Measurements from ENCODE around the gene MYMX. TPM values are rescaled to one million over a fixed set of nuclear protein-coding genes. Genes with fewer than 3 reads are reported as not detected.

Gene MYMX
- total RNA-seq, 2 experiments from 2014 or later = not detected

DNA sequence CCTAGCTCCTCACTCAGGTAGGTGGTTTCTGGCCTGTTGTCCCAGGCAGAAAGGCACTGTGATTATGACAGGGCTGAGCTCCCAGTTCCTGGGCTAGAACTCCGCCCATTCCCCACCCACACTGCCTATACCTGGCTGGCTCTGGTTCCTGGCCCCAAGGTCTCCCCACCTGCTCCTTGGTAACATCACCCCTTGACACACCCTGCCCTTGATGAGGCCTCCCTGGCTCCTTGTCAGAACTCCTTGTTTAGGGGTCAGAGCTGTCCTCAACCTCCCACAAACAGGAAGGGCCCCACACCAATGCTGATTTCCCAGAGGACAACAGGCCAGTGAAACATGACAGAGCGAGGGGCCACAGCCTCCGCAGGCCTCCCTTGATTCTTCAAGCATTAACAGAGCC, 15.5 kb upstream of the MYMX start:
- Mint-ChIP-seq H3K27me3 (no peaks in the 10 kb centered on the region), H3K27ac (no peak overlapping the region), H3K4me3 (no peak overlapping the region), H3K9me3 (no peaks in the 10 kb centered on the region), H3K4me1 (ENCODE audit: low read depth) (no peaks in the 10 kb centered on the region), H3K36me3 (ENCODE audit: low read depth) (no peaks in the 10 kb centered on the region)
- TF ChIP-seq CTCF (IDR thresholded peaks at IDR 0.05) = no peak
- CTCF ChIA-PET = no interaction called here
- Histone ChIP-seq H3K9me3 (ENCODE audit: control insufficient read depth in 1 of 2, insufficient read depth in 1 of 2, low read length in 2 of 2) (no peaks in the 10 kb centered on the region), H3K27ac (ENCODE audit: low read depth in 1 of 2, low read length in 2 of 2) (no peak overlapping the region), H3K36me3 (ENCODE audit: insufficient read depth, low read length) (no peaks in the 10 kb centered on the region), H3K4me1 (ENCODE audit: insufficient read depth, low read length) (no peaks in the 10 kb centered on the region), H3K4me3 (ENCODE audit: low read length) (no peak overlapping the region), H3K27me3 (ENCODE audit: control insufficient read depth in 1 of 2, insufficient read depth in 2 of 2, low read length in 2 of 2) (no peaks in the 10 kb centered on the region)
- POLR2A ChIA-PET = no interaction called here
- ATAC-seq (ENCODE audit: poor library complexity) = no peak
- intact Hi-C loops (cut with DNase I, micrococcal nuclease) = no loop called here
- no peak for DNase-seq

DNA sequence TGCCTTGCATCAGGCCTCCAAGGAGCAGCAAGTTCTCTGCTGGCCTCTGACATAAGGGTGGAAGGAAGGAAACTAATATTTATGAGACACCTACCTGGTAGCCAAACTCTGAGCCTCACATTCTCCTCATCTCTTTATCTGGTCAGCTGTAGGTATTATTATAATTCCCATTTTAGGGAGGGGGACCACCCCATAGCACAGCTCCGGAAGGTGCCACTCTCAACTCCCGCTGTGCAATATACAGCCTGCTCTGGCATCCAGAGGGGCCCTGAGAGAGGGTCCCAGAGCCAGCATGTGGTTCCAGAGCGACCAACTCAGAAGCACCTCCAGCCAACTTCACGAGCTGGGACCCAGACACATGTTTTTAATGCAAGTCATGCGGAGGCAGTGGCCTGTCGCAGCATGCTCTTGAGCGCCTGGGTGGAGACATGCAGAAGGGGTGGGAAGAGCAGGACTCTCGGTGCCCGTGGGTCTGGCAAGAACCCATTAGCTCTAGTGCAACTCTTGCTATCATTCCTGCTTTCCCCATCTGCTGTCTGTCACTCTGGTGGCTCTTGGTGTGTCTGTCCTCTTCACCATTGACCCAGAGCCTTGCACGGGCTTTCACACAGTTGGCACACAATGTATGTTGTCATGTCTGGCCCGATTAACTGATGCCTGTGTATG, 15.0 kb upstream of the MYMX start:
- DNase-seq = no peak
- intact Hi-C loops (cut with DNase I, micrococcal nuclease) = no loop called here
- Histone ChIP-seq H3K36me3 (ENCODE audit: insufficient read depth, low read length) (no peaks in the 10 kb centered on the region), H3K27me3 (ENCODE audit: control insufficient read depth in 1 of 2, insufficient read depth in 2 of 2, low read length in 2 of 2) (no peaks in the 10 kb centered on the region), H3K27ac (ENCODE audit: low read depth in 1 of 2, low read length in 2 of 2) (no peak overlapping the region), H3K9me3 (ENCODE audit: control insufficient read depth in 1 of 2, insufficient read depth in 1 of 2, low read length in 2 of 2) (no peaks in the 10 kb centered on the region), H3K4me3 (ENCODE audit: low read length) (no peak overlapping the region), H3K4me1 (ENCODE audit: insufficient read depth, low read length) (no peaks in the 10 kb centered on the region)
- no peak for TF ChIP-seq CTCF (IDR thresholded peaks at IDR 0.05)
- H3K27ac Mint-ChIP-seq = no peak overlapping the region
- no peaks in the 10 kb centered on the region for H3K36me3 Mint-ChIP-seq (ENCODE audit: low read depth)
- POLR2A ChIA-PET = no interaction called here
- H3K27me3 Mint-ChIP-seq = no peaks in the 10 kb centered on the region
- no peak for ATAC-seq (ENCODE audit: poor library complexity)
- CTCF ChIA-PET = no interaction called here
- H3K9me3 Mint-ChIP-seq = no peaks in the 10 kb centered on the region
- H3K4me1 Mint-ChIP-seq (ENCODE audit: low read depth) = no peaks in the 10 kb centered on the region
- no peak overlapping the region for H3K4me3 Mint-ChIP-seq

GRCh38 chr6:44202332-44202971, 14.3 kb upstream of the MYMX start:
- ATAC-seq (ENCODE audit: poor library complexity) = no peak
- Mint-ChIP-seq H3K4me3 (no peak overlapping the region), H3K9me3 (no peaks in the 10 kb centered on the region)

More at GRCh38 chr6:44202332-44202971, 14.3 kb upstream of the MYMX start:
- Histone ChIP-seq H3K27ac (ENCODE audit: low read depth in 1 of 2, low read length in 2 of 2) (no peak overlapping the region), H3K27me3 (ENCODE audit: control insufficient read depth in 1 of 2, insufficient read depth in 2 of 2, low read length in 2 of 2) (no peaks in the 10 kb centered on the region), H3K4me3 (ENCODE audit: low read length) (no peak overlapping the region), H3K4me1 (ENCODE audit: insufficient read depth, low read length) (no peaks in the 10 kb centered on the region), H3K36me3 (ENCODE audit: insufficient read depth, low read length) (no peaks in the 10 kb centered on the region), H3K9me3 (ENCODE audit: control insufficient read depth in 1 of 2, insufficient read depth in 1 of 2, low read length in 2 of 2) (no peaks in the 10 kb centered on the region)
- no peaks in the 10 kb centered on the region for H3K36me3 Mint-ChIP-seq (ENCODE audit: low read depth)
- ChIA-PET POLR2A (no interaction called here), CTCF (no interaction called here)
- no peak for DNase-seq
- no peak overlapping the region for H3K27ac Mint-ChIP-seq
- intact Hi-C loops (cut with DNase I, micrococcal nuclease) = no loop called here
- H3K4me1 Mint-ChIP-seq (ENCODE audit: low read depth) = no peaks in the 10 kb centered on the region
- no peaks in the 10 kb centered on the region for H3K27me3 Mint-ChIP-seq
- TF ChIP-seq CTCF (IDR thresholded peaks at IDR 0.05) = no peak

All from CD4-positive, alpha-beta T cell (primary cell).